Bone marrow (tissue), 2 donors: ENCODE data around the gene SURF2.

Experiments used
- DNase-seq, 2 donors: peaks; one replicate each; lab custom pipeline; 2025; lab: John Stamatoyannopoulos, UW

The SURF2 gene

GRCh38 chr9:133354766-133355165, 1.6 kb upstream of the SURF2 start:
- no peak for DNase-seq

GRCh38 chr9:133355881-133356357, 431 bp upstream of the SURF2 start:
- DNase-seq = no peak

- DNase-seq = no peak
Measured at GRCh38 chr9:133357656-133358055, 1.3 kb downstream of the SURF2 start.

GRCh38 chr9:133359399-133360175, 3.2 kb downstream of the SURF2 start:
- DNase-seq = no peak

- no peak for DNase-seq
Measured at GRCh38 chr9:133360400-133361393, 4.3 kb downstream of the SURF2 start.

- DNase-seq = no peak
Measured at GRCh38 chr9:133361507-133362092, 5.2 kb downstream of the SURF2 start.

- DNase-seq = no peak
Measured at GRCh38 chr9:133362359-133363044, 6.2 kb downstream of the SURF2 start.

GRCh38 chr9:133366435-133366834, 10.1 kb downstream of the SURF2 start:
- no peak for DNase-seq

- no peak for DNase-seq
Measured at GRCh38 chr9:133367221-133367620, 10.9 kb downstream of the SURF2 start.

GRCh38 chr9:133367778-133368177, 11.4 kb downstream of the SURF2 start:
- DNase-seq = no peak

GRCh38 chr9:133368249-133368881, 12.0 kb downstream of the SURF2 start:
- DNase-seq = no peak

GRCh38 chr9:133369422-133369821, 13.1 kb downstream of the SURF2 start:
- no peak for DNase-seq

GRCh38 chr9:133369933-133370332, 13.6 kb downstream of the SURF2 start:
- DNase-seq = no peak

GRCh38 chr9:133370685-133371084, 14.3 kb downstream of the SURF2 start:
- no peak for DNase-seq

- no peak for DNase-seq
Measured at GRCh38 chr9:133371261-133371711, 14.9 kb downstream of the SURF2 start.

- no peak for DNase-seq
Measured at GRCh38 chr9:133372144-133372543, 15.8 kb downstream of the SURF2 start.

GRCh38 chr9:133374612-133375115, 18.3 kb downstream of the SURF2 start:
- peak in 1 of 2 donors; percentile 37 for DNase-seq

- DNase-seq = peak in 1 of 2 donors; percentile 16
Measured at GRCh38 chr9:133375116-133375723, 18.9 kb downstream of the SURF2 start.

GRCh38 chr9:133375724-133376654, 19.6 kb downstream of the SURF2 start, which contains the start of the genes STKLD1 and SURF4:
Gene STKLD1 (plus strand): TSS chr9:133376366. CDS start chr9:133376474, 108 bp downstream.
Gene SURF4 (minus strand): TSS chr9:133376060. CDS start chr9:133375969, 91 bp downstream.
- DNase-seq = peak; percentile 73 to 81
